Activated CD4-positive, alpha-beta T cell treated with anti-CD3 and anti-CD28 coated beads, Interleukin-2, Interleukin-4, amounts not matched to agents 100 ng/mL and 50 ng/mL, durations not matched to agents 16 hours and 8 hours (primary cell): ENCODE results near the gene FOXP1.

Source experiments
- DNase-seq: peaks from one replicate; pipeline ENCODE4 v3.0.0-alpha.2; 2020; ENCODE audit warnings: low spot score

The FOXP1 gene

GRCh38 chr3:70970171-70970570, 613.4 kb downstream of the FOXP1 start:
- no peak for DNase-seq

GRCh38 chr3:70963431-70964275, 619.9 kb downstream of the FOXP1 start:
- no peak for DNase-seq

DNA sequence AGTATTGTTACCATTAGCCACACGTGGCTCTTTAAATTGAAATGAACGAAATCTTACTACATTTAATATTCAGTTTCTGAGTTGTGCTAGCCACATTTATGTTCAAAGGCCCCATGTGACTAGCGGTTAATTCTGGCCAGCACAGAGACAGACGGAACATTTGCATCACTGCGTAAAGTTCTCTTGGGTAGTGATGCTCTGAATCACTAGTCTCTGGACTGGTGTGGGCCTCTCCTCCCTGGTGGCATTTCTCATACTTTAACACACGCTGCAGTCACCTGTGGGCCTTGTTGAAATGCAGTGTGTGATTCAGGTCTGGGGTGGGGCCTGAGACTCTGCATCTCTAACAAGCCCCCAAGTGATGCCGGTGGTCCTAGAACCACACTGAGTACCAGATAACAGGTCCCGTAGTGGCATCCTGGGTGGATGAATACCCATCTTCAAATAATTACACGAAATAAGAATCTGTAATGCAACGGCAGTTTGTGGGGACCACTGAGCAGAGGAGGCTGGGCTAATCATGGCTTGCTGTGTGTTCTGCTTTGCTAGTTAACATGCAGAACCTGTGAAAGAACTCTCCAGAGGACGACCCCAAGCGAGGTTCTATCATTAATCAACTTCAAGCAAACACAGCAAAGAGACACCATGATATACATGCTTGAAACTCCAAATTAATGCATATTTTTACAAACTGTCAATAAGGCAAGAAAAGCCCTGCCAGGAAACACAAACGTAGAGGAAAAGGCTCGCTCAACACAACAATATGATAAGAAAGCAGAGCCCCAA, 623.8 kb downstream of the FOXP1 start:
- DNase-seq, result no peak

DNA sequence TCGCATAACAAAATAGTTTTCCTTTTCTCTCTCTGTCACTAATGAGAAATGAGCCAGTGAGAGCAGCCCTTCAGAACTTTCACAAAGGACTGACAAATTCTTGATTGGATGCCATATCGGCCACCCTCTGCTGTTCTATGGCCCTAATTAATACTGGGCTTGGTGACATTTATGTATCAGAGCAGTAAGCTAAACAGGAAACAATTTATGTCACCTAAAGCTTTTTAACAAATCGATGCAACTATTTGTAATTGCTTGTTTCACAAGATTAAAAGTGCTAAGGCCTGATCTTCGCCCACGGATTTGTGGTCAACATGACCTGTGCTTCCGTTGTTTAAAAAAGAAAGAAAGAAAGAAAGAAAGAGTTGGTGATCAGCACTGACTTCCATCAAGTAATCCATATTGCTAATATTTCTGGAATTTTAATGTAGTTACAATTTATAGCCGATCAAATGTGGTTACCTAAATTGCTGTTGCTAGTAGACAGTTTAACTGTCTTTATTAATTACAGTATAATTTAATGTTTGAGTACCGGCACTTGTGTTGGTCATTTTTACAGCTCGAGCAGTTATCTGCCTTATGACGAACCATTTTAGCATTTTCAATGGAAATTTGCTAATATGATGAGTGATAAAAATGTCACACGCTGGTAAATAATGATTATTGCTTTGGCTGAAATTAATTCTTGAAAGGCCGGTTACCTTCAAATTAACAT, 631.3 kb downstream of the FOXP1 start:
- DNase-seq, result no peak

DNA sequence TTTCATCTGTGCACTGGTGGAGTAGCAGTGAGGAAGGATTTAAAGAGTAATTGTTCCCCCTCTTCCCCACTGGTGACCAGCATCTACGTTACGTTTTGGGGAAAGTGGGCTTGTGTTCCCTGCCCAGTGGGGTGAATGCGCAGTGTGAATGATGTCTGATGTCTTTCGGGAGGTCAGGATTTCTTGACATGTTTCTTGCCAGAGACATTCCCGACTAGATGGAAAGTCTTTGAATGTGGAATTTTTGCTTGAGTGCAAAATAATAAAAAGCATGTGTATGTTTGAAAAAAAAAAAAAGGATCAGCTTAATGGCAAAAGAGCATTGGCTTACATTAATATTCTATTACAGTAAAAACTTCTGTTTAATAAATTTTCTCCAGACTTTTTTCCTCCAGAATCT, 632.2 kb downstream of the FOXP1 start:
- no peak for DNase-seq

DNA sequence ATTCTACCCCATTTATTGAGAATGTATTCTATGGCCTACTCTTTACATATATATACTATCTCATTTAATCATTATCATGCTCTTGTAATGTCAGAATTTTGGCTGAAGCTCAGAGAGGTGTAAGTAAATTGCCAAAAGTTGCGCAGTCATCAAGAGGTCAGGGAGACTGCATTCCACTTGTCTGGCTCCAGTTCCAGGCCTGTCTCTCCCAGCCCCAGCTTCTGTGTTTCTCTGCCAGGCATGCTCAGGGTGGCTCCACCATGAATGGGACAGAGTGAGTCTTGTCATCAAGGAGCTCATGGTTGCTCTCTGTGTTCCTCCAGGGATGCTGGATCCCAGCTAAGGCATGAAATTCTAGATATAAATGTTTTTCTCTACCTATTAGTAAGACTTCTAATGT, 635.9 kb downstream of the FOXP1 start:
- no peak for DNase-seq

DNA sequence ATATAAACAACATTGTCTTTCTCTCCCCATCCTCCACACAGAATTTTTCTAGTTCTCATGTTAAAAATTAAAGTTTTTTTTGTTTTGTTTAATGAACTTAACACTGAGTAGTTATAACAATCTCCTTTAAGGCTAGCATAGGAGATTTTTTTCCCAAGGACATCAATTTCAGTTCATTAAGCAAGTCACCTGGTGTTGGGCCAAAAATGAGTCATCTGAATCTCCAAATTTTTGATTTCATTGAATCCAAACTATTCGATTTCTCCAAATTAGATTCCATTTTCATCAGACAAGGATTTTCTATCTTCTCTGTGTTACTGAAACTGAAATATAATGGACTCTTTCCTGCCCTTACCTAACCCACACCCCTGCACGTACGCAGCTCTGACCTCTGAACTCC, 639.6 kb downstream of the FOXP1 start:
- no peak for DNase-seq

DNA sequence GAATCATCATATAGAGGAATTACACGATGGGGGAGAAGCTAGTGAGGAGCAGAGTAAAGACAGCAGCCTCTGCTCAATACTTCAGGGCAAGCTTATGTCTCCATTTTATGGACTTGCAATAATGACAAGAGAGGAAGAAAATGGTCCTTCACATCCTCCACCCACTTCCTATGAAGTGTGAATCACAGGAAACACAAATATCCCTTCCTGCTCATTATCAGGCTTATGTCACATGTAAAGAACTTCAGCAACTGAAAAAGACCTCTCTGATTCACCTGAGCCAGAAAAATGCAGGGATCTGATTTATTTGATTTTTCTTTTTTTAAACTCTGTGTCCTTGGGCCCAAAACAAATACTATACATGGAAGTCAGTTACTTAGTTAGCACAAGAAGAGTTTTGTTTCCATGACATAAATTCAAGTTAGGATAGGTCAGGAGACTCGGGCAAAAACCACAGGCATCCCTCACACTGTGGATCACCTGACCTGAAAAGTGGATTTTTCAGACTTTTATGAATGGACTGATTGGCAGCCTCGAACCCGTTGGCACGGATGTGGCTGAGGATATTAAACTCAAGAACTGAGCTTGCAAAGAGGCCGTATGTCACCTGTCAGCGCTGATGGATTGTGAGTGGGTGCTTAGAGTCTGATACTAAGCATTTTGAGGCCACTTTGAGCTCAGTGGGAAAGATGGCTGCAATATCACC, 650.3 kb downstream of the FOXP1 start:
- no peak for DNase-seq

DNA sequence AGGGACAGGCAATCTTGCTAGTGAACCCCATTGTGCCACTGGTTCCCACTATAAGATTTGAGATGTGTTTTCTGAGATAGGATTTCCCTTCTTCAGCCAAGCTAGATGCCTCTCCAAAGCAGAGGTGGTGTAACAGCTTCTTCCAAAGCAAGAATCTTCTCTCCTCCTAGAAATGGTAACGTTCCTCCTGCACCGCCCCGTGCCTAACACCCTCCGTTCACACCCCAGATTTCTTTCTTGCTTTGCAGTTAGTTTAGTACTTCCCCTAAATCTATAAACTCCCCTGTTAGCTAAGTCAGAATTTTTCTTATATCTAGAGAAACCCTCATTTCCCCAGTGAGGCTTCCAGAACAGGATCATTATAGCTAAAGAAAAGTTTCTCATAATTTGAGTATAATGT, 653.5 kb downstream of the FOXP1 start:
- DNase-seq, result no peak

GRCh38 chr3:70927239-70927638, 656.3 kb downstream of the FOXP1 start:
- DNase-seq, result no peak

DNA sequence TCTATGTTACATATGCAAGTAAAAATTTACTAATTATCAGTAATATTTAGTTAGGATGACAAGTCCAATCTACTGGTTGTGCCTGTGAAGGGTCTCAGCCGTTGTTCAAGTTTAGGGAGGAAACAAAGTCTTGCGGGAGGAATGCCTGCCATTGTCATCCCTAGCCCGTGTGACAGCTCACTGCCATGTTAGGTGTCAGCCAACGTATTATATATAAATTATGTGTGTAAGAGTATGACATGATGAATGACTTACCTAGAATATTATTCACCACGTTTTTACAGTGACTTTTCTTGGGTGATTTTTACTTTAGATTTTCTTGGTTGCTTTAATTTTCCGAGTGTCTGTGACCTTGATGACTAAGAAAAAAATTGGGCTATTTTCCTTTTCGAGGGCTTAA, 656.7 kb downstream of the FOXP1 start:
- DNase-seq, result no peak

- no peak for DNase-seq
Measured at GRCh38 chr3:70919661-70920060, 663.9 kb downstream of the FOXP1 start.

DNA sequence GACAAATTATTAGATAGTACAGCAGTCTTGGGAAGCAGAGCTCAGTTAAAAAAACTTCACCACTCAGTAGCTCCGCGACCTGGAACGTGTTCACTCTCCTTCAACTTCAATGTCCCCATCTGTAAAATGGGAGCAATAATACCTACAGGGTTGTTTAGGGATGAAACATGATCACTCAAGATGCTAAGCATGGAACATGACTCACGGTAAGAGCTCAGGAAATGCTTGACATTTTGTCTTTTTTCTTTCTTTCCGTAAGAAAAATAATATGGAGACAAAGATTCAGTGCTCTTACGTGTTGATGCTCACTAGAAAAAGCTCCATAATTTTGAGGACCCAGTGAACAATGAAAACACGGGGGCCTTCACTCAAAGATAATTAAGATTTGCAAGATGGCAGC, 664.4 kb downstream of the FOXP1 start:
- no peak for DNase-seq

- no peak for DNase-seq
Measured at GRCh38 chr3:70916375-70917055, 667.0 kb downstream of the FOXP1 start.

DNA sequence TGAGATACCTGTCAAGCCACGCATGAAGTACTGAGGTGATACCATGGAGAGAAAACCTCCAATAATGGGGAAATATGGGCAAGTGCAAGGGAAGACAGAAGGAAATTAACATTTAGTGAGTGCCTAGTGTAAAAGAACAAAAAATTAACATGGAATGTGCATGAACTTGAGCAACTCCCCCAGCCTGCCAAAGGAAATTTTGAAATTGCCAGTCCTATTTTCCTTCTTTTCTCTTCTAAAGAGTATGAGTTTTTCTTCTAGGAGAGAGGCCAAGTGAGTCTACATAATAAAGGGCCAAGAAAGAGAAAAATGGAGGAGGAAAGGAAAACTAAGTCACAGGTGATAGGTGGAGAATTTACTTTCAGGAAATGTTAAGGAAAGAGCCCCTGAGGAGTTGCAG, 668.7 kb downstream of the FOXP1 start:
- DNase-seq, result no peak

DNA sequence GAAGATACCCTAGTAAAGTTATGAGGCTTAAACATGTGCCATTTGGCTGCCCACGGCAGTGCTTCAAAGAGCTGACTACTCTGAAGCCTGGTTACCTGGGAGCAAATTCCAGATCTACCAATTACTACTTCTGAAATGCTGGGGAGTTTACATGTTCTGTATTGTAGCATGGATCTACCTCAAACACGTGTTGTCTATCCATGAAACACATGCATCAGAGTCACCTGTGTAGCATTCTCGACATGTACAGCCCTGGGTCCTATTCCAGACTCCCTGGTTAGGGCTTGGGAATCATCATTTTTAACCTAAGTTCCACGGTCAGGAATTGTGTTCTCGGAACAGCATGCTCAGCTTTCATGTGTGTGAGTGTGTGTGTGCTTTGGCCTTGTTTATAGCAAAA, 671.8 kb downstream of the FOXP1 start:
- DNase-seq, result no peak

GRCh38 chr3:70905491-70905890, 678.0 kb downstream of the FOXP1 start:
- no peak for DNase-seq
